GM18508 (cell line): ENCODE data around the gene SF3B2.

Source experiments
- ATAC-seq: cut with Tn5 transposase; IDR thresholded peaks from one replicate; pipeline ENCODE4 v1.9.1; 2021; ENCODE audit warnings: moderate number of reproducible peaks; ENCODE audit not compliant: insufficient read depth, unreplicated experiment

Gene SF3B2

DNA sequence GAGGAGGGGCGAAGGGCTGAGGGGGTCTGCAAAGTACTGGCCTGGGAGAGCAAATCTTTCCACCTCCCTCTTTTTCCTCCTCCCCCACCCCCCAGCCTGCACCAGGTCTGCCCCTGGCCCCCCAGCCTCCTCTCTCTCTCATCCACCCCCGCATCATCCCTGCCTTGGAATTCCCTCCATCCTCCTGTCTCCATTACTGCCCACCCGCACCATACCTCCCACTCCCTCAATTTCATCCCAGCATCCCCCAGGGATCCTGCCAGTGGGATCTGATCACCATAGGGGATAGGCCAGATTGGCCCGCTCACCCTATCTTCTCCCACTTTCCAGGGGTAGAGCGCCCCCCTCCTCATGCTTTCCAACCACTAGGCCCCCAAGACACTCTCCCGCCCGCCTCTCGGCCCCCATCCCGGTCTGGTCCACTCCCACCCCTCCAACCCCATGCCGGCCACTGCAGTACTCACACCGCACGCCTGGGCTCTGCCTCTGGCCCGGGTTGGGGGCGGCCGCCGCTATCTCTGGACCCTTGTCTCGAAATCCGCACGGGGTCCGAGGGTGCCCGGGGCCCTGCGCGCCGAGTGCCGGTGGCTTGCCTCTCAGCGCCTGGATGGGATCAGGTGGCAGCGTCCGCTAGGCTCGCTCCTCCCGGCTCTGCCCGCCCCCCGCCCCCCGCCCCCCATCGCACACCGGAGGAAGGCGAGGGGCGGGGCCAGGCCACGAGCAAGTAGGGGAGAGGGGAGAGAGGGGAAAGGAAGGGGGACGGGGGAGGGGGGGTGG, 3.4 kb upstream of the SF3B2 start, which contains the start of gene GAL3ST3:
GAL3ST3 (minus strand) TSS at position 615 of the 777 bp plus-strand sequence. CDS start 3,746 bp downstream, outside the sequence.
- no peak for ATAC-seq

DNA sequence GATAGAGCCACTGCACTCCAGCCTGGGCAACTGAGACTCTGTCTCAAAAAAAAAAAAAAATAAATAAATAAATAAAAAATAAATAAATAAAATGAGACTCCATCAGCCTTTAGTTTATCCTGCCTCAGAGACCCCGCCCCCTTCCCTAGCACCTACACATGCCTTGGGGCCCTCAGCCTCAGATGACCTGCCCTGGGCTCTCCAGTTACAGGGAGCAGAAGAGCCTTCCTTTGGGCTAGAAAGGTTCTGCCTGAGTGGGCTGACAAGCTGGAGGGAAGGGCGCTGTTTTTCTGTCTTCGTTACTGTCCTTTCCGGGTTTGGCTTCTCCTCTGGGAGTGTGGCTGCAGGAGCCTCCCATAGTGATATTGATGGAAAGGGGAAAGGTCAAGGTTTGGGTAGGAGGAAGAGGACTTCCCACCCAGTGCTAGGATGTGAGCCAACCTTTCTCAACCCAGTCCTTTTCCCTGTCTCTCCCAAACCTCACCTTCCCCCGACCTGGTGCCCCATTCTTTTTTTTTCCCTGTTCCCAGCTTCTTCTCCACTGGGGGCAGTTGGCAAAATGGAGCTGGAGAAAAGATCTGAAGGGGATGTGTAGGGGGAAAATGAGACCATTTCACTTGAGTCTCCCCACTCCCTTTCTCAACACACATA, 1.5 kb upstream of the SF3B2 start:
- no peak for ATAC-seq

DNA sequence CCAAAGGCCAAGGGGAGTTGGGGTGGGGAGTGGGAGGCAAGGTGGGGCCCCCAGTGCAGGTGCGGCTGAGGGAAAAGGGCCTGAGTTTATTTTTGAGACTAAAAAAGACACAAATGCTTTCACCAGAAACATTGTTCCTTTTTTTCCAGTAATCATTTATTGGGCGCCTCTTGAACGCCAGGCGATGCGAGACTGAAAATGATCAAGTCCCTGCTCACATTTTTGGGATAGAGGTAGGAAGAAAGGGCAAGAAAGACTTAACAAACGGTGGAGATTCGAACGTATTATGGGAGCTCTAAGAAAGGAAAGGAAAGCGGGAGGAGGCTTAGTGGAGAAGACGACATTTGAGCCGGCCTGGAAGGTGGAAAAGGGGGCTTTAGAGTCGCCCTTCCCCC, 796 bp upstream of the SF3B2 start:
- ATAC-seq: no peak

DNA sequence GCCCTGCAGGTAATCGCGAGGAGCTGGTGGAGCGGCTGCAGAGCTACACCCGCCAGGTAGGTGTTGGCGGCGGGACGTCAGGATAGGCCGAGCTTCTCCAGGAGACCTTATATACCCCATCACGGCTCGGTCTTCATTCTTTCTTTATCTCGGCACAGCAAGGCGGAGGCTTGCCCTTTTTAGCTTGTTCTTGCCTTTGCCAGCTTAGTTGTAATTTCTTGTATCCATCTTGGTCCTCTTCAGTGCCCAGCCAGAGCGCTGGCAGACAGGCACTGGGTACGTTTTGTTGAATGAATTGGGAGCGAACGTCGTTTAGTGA, 459 bp downstream of the SF3B2 start:
- no peak for ATAC-seq

DNA sequence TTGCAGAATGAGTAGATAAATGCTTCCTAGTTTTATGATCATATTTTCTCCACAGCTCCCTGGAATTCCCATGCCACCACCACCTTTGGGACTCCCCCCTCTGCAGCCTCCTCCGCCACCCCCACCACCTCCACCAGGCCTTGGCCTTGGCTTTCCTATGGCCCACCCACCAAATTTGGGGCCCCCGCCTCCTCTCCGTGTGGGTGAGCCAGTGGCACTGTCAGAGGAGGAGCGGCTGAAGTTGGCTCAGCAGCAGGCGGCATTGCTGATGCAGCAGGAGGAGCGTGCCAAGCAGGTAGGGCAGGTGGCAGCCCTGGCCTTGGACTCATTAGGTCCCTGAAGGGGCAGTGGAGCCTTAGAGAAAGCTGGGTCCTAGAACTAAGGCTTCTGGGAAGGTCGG, 2.9 kb downstream of the SF3B2 start:
- ATAC-seq: no peak

DNA sequence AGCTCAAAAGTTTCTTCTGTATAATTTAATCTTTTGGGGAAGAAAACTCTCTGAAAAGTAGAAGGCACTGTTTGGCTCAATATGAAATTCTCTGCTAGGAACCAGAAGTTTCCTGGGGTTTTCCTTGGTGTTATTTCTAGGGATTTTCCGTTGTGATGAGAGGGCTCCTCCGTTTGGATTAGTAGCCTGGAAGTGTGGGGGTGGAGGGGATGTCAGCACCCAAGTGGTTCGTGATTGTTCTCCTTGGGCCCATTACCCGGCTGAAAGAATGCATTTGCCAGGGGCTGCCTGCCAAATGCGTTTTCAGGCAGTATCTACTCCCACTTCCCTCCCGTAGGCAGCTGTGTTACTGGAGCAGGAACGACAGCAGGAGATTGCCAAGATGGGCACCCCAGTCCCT, 4.3 kb downstream of the SF3B2 start:
- ATAC-seq: no peak

DNA sequence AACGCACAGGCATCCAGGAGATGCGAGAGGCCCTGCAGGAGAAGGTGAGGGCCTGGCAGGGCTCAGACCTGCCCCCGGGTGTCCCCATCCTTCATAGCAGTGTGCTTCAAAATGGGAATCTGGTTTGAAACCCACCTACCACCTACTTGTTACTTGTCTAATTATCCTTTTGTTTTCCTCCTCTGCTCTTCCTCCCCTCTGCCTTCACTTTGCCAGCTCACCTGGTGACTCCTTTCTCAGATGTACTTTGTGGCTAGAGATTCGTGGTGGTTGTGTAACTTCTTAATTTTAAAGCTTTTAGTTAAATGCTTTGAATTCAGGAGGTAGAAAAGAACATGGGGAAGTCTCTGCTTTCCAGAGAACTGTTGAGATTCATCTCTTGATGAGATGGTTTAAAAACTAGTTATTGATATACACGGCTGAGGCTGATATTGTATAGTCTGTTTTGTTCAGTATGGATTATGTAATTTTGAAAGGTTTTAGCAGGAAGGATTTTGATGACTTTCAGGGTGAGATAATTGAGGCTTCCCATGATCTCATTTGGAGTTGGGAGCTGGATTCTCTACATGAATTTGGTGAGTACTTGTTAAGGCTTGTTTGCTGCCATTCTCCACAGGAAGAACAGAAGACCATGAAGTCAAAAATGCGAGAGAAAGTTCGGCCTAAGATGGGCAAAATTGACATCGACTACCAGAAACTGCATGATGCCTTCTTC, 8.0 kb downstream of the SF3B2 start:
- ATAC-seq: no peak

DNA sequence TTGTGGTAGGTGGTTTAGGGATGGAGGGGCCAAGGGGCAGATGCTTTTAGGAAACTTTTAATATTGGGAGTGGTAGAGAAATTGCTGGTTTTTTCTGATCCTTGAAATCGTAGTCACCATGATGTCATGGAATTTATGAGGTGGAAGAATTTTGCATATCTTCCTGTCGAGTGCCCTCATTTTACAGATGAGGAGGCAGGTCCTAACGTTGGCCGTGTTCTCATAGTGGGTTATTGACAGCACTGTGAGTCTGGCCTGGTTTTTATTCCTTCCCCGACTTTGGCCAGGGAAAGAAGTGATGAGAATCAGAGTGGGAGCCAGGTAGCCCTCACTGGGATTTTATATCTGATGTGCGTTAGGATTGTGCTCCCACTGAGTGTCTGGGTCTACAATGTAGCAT, 9.1 kb downstream of the SF3B2 start:
- ATAC-seq: no peak

DNA sequence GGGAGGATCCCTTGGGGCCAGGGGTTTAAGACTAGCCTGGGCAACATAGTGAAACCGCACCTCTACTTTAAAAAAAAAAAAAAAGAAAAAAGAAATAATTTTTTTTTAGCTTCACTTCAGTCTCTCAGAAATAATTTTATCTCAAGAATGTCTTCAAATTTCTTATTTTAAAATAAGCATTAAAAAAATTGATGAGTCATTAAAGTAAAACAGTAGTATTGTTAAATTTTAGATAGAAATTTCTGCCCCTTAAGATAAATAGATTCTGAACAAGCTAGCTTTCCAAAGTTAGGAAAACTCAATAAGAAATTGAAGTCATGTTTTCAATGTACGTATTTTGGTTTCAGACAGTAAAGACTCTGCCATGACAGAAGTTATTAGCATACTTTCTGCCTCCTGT, 10.2 kb downstream of the SF3B2 start:
- ATAC-seq: no peak

DNA sequence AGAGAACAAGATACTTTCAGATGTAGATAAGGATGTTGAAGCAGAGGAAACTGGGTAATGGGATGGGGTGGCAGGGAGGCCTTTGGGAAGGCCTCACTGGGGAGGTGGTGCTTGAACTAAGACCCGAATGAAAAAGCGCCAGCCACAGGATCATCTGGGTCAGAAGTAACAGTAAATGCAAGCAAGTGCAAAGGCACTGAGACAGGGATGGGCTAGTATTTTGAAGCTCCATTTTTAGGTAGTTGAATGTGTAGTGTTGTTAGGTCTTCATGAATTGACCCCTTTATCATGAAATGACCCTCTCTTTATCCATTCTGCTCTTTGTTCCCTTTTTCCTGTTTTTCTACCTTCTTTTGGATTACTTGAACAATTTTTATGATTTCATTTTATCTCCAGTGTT, 11.7 kb downstream of the SF3B2 start:
- ATAC-seq: no peak

DNA sequence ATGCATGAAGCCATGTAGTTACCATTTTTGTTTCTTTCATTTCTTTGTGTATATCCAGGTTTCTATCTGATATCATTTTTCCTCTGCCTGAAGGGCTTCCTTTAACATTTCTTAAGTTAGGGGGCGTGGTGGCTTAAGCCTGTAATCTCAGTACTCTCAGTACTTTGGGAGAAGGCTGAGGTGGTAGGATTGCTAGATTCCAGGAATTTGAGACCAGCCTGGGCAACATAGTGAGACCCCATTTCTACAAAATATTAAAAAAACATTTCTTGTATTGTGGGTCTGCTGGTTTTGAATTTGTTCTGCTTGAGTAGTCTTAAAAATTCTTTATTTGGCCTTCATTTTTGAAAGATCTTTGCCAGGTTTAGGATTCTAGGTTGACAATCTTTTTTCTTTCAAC, 12.4 kb downstream of the SF3B2 start:
- no peak for ATAC-seq

DNA sequence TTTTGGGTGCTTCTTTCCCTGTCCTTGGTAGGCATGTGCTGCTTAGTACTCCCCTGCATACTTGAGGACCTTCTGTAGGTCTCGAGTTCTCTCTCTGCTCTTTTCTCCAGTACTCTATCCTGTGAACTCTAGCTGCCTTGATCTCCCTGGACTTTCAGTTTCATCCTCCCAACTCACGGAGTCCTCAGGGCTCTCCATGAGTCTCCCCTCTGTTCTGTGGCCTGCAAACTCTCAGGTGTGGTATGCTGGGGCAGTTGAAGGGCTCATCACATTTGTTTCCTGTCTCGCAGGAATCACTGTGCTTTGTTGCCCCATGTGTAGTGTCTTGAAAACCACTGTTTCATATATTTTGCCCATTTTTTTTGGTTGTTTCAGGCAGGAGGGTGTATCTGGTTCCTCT, 14.6 kb downstream of the SF3B2 start:
- no peak for ATAC-seq

DNA sequence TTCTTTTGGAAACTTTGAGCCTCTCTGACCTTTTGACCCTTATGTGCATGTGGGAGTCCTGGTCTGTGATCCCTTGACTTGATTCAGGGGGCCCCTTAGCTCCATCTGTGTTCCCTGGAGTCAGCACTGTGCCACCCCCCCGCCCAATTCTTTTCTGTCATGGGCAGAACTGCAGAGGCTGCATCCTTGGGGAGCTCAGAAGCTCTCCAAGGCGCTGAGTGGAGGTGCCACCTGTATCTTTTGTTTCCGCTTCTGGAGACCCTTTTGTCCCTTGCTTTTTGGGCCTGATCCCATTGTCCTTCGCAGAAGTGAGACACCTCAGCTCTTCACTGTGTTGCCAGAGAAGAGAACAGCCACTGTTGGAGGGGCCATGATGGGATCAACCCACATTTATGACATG, 15.5 kb downstream of the SF3B2 start:
- ATAC-seq: no peak

DNA sequence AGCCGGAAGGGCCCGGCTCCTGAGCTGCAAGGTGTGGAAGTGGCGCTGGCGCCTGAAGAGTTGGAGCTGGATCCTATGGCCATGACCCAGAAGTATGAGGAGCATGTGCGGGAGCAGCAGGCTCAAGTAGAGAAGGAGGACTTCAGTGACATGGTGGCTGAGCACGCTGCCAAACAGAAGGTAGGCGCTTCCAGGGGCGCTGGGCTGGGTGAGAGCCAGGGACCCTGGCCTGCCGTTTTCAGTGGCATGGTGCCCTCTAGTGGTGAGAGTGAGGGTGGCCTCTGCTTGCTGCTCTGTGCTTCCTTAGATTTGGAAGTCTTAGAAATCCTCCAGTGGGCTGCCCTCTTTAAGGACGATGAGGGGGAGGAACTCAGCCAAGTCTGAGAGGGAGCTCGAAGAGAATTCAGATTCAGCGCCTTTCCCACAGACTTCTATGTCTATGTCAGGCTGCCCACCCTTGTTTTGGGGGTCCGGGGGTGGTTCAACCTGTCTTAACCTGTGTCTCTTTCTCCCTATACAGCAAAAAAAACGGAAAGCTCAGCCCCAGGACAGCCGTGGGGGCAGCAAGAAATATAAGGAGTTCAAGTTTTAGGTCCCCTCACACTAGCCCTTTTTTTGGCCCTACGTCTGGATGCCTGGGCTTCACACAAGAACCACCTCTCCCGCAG, 16.1 kb downstream of the SF3B2 start:
- ATAC-seq: no peak

DNA sequence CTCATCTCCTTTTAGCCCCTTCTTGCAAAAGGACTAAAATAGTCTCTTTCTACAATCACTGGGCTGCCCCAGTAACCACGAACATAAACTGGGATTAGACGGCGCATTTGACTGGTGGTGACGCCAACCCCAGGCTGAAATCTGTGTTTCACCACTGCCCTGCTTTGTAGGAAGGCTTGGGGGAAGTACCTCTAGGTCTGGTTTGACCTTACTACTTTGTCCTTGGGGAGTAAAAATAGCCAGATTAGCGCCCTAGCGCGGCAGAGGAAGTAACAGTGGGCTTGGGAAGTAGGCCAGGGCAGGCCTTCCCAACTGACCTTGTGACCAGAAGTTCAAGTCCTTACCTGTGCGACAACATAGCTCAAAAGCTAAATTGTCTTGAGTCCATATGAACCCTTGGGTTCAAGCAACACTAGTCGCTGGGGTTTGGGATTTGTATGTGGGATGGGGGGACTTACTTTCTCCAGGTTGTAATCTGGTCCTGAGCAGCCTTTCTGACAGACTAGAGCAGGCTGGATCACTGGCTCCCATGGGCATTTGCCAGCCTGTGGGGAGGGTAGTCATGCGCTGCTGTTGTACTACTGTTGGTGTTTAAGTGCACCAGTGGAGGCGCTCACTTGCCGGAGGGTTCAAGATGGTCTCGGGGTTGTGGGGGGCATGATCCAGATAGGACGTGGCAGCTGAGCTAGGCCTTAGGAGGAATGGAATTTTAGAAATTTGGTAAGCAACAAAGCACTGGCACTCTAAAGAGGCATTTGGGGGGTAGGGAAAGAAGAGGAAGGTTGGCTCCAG, 17.0 kb downstream of the SF3B2 start:
- no peak for ATAC-seq

DNA sequence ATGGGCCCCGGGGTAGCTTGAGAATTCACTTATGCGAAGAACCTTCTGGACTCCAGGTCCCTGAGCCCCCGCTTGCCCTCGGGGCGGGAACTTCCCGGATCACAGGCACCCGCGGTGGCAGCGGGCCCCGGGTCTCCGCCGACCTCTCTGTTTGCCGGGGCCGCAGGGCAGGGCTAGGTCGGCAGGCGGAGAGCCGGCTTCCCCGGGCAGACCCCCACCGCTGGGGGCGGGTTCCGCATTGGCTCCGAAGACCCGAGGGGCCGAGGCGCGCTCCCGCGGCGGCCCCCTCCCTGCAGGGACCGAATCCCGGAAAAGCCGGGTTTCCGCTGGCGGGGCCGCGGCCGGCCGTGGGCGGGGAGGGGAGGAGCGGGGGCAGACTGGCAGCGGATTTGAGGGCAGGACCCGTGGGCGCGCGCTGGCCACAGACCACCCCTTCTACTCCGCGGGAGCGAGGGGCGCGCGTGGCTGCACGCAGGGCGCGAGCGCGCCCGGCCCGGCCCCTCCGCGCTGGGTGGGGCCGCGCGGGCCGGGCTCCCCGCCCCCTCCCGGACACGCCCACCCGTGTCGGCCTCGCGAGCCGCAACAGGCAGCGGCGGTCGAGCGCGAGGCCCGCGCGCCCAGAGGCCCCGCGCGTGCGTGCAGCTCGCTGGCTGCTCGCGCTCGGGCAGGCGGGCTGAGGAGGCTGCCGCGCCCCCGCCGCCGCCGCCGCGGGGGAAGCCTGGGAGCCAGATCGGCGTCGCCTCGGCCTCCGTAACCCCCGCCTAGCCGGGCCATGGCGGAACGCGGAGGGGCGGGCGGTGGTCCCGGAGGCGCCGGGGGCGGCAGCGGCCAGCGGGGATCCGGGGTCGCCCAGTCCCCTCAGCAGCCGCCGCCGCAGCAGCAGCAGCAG, 17.8 kb downstream of the SF3B2 start, which contains the start of gene PACS1:
PACS1 (plus strand) TSS at position 558 of the 889 bp plus-strand sequence; CDS start at position 773, 215 bp downstream.
- no peak for ATAC-seq

DNA sequence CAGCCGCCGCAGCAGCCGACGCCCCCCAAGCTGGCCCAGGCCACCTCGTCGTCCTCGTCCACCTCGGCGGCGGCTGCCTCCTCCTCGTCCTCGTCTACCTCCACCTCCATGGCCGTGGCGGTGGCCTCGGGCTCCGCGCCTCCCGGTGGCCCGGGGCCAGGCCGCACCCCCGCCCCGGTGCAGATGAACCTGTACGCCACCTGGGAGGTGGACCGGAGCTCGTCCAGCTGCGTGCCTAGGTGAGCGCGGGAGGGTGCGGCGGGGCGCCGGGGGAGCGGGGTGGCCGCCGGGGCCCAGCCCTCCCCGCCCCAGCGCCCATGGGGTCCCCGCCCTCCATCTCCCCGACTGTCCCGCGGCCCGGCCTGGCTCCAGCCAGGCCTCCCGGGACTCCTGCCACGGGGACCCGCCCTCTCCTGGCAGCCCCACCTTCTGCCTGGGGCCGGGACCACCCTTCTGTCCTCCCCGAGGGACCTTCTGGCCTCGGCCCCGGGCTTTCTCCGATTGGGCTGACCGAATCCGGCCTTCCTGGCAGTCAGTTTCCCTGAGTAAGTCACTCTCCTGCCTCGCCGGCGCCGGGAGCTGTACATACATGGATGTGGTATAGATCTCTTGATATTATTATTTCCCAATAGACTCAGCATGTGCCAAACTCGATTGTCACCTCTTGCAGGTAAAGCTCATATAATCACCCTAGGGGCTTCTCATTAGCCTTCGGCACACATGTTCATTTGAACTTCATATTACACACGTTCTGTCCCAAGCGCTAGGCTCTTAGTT, 18.6 kb downstream of the SF3B2 start:
- ATAC-seq: no peak

DNA sequence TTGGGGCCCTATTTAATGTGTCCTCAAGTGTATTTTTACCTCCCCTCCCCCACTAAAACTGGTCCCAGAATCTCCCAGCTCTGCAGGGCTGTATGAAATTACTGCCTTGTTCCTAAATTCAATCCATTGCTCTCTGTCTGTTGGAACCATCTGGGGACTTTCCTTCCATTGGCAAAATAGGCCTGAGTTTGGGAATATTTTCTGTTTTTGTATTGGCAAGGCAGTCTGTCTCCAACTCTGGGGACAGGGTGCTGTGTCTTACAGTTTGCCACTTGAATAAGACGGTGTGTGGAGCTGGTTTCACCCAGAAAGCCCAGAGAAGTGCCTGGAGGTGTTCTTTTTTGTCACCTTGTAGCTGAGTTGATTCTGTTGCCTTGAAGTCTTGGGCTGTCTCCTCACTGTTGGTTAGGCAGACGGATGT, 19.2 kb downstream of the SF3B2 start:
- no peak for ATAC-seq
